LHCN-M2 (cell line): Measurements from ENCODE around the gene LAS1L. TPM values are rescaled to one million over a fixed set of nuclear protein-coding genes. Genes with fewer than 3 reads are reported as not detected.
"Not testable (repeated sequence)": the region's sequence is repeated elsewhere in the genome, so short reads cannot be mapped to it uniquely, and the experiment has no call there.

Experiments used
- DNase-seq: peaks from one replicate; pipeline ENCODE4 v3.0.0-alpha.2; 2012; ENCODE audit warnings: low read depth
- total RNA-seq: library from RNA; depleted of rRNA; stranded (reverse); fragments of >200 nt; gene quantifications from 2 replicates; pipeline ENCODE4 v1.2.3, GENCODE V29; 2014; rRNA removed

LAS1L gene
- total RNA-seq, 1 experiment from 2014 or later, result 27.8 TPM

DNA sequence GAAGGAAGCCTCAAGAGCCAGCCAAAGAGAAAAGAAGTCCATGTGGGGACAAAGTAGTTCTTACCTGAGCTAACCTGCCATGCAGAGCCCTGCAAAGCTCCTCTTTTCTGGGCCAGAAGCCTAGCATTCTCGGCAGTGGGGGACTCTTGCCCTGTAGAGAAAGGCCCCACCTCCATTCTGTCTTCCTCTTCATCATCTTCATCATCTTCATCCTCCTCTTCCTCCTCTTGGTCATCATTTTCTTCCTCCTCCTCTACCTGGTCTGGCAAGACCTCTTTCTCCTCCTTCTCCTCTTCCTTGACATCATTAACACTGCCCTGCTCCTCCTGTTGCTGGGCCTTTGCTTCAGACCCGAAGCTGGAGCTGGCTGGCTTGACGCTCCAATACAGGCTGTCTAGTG lies 16.7 kb downstream of the LAS1L start:
- no peak for DNase-seq

DNA sequence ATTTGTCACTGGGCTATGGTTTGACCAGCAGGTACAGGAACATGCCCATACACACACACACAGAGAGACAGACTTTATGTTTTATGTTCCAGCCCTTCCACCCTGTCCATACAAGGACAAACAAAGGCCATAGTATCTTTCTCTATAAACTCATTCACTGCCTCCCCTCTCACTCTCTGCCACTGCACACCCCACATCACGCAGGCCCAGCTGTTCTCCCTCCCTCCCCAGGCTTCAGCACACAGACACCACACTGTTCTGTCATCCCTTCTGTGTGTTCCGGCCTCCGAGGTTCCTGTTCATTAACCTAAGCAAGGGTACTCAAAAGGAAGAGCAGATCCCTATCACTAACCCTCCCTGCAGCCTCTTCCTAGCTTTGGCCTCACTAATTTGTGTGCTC lies 17.8 kb downstream of the LAS1L start:
- DNase-seq, result no peak

DNA sequence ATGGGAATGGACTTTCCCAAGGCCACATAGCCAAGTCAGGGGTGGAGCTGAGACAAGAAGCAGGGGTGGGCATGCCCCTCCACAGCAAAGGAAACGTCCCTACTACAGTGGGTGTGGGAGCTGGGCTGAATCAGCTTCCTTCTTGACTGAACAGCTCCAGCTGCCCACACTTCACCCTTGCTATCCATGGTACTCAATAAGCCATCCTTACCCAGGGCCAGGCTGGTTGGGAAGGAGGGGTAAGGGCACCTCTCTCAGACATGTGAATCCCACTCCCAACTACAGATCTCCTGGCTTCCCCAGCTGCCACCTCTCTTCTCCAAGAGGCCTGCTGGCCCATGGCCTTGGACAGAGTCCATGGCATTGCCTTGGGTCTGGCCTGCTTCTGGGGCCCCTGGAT lies 21.0 kb downstream of the LAS1L start:
- no peak for DNase-seq

DNA sequence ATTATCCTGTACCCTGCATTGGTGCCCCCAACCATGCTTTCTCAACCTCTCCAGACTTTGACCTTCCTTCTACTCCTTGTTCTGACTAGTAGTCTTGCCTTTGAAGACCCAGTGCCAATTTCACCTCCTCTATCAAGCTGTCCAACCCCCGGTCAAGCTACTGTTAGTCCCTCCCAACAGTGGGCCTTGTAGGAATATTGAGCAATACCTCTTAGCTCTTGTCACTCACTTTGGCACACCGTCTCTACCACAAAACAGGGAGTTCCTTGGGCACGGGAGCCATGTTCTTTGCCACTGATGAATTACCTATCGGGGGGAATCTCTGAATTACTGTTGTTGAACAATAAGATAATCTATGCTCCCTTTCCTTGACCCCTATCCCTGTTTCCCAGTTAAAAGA lies 25.2 kb downstream of the LAS1L start:
- DNase-seq, result no peak

DNA sequence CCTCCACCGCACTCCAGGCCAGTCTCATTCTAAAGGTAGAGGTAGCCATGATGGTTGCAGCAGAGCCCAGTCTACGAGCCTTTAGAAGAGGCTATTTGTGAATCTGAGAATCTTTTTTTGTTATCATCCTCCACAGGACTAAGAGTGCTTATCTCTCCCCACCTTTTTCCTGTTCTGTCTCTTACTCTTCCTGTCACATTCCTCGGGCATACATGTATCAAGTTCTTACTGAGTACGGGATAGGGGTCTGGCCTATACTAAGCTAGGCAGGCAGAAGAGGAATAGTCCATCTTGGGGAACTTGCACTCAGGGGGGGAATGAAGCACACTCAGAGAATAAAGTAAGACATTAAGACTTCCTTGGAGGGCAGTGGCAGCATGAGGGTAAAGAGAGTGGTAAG lies 25.7 kb downstream of the LAS1L start:
- no peak for DNase-seq

DNA sequence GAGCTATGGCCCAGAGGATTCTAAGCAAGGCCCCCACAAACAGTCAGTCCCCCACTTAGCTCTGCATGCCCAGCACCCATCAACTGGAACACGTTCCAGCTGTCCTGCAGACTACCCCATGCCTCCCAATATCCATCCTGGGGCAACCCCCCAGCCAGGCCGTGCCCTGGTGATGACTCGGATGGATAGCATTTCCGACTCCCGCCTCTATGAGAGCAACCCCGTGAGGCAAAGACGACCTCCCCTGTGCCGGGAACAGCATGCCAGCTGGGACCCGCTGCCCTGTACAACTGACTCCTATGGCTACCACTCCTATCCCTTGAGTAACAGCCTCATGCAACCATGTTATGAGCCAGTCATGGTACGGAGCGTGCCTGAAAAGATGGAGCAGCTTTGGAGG lies 32.0 kb downstream of the LAS1L start:
- DNase-seq, result no peak

DNA sequence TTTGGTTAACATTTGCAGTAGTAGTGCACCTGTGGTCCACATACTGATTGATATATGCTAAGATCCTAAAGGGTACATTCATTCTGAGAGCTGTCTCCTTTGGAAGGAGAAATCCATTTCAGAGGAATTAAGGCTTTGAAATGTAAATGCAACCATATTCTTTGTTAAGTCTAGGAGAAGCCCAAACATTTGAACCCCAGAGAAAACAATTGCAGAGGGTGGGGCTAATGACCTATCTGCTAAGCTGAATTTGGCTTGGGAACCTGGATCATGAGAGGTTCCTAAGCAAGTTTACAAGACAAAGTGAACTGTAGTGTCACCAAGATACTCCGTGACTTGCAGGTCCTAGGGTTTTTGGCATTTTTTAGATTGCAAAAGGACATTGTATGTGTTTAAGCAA lies 41.2 kb downstream of the LAS1L start:
- DNase-seq, result no peak

DNA sequence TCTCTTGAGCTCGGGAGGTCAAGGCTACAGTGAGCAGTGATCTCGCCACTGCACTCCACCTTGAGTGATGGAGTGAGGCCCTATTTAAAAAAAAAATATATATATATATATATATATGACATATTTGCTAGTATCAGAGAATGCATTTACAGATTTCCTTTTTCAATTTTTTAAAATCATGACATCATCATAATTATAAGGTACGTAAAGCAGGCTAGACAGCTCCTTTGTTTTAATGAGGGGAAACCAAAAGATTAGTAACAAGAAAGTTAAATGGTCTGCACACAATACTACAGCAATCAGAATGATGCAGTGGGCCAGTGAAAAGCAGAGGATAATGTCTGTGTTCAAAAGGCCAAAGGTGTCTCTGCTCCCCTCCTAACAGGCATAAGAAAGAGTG lies 43.0 kb downstream of the LAS1L start:
- DNase-seq, result no peak

DNA sequence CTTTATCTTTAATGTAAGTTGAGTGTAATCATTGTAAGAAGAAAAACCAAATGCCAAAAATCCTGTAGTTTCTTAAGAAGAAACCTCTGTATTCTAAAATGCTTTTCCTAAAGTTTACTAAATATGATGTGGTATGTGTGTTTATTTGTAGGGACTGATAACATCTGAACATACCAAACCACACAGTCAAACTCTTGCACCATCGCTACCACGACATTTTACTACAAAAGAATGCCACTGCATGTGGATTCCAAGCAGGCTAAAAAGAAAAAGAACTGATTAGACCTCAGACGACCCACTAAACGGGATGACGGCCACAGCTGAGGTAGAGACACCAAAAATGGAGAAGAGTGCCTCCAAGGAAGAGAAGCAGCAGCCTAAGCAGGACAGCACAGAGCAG lies 46.1 kb downstream of the LAS1L start:
- DNase-seq, result no peak

DNA sequence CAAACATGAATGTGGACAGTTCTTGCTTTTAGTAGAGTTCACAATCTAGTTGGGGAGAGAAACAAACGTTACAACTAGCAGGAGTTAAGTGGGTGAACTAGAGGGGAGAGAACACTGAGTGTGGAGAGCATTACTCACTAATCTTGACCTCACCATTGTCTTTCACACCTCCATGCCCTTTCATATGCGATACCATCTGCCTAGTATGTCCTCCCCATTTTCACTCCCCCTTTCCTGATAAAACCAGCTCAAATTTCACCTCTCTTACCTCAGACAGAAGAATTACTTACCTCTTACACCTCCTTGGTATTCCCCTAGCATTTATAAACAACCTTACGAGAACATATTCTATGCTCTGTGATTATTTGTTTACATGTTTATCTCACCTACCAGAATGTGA lies 53.6 kb downstream of the LAS1L start:
- DNase-seq, result no peak

DNA sequence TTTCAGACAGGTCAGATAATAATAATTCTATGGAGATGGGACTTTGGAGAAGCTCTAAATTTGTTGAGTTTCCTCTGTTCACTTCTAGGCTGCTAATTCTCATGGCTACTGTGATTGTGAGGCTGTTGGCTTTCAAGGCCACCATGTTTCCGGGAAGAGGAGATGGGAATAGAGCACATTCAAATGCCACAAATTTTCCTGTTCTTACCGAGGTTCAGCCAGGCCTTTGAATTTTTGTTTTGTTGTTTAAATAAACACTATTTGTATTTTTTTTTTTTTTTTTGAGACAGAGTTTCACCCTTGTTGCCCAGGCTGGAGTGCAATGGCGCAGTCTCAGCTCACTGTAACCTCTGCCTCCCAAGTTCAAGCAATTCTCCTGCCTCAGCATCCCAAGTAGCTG lies 55.5 kb downstream of the LAS1L start:
- not testable (repeated sequence) for DNase-seq

DNA sequence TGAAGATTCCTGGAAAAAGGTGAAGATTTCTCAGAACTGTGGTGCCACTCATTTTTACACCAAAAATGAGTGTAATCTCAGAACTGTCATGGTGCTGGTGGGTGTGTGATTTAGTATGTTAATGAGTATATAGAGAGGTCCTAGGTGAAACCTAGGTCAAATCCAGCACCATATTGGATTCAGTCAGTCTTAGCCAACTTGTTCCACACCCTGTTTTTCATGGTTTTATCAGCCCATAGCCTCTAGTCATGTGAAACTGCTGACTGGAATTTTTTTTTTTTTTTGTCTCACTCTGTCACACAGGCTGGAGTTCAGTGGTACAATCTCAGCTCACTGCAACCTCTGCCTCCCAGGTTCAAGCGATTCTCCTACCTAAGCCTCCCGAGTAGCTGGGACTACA lies 58.0 kb downstream of the LAS1L start:
- no peak for DNase-seq

DNA sequence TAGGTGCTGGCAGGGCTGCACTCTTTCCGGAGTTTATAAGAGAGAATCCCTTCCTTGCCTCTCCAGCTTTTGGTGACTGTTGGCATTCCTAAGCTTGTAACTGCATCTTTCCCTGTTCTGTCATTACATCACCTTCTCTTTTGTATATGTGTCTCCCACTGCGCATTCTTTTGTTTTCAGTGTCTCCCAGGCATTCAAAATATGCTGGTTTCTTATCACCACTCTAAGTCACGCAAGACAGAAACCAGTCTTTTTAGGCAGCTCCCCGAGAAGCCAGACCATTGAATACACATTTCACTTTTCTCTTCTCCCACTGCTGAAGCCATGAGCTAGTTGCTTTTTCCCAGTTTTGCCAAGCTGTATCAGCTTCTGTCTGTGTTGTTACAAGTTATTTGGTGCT lies 71.0 kb downstream of the LAS1L start:
- no peak for DNase-seq

Other genes with a start within 250 kb of the LAS1L start
- gene MSN, start 132.9 kb upstream of the LAS1L start, total RNA-seq, result 326 and 341 TPM in 2 replicates